NCI-H1930 (cell line): ENCODE data around the gene TP53TG5.

ENCODE experiments used
- DNase-seq, 2 experiments: peaks; one replicate each; lab custom pipeline; 2025; lab: John Stamatoyannopoulos, UW

TP53TG5 gene

GRCh38 chr20:45346291-45346718, 31.8 kb downstream of the TP53TG5 start:
- no peak for DNase-seq

DNA sequence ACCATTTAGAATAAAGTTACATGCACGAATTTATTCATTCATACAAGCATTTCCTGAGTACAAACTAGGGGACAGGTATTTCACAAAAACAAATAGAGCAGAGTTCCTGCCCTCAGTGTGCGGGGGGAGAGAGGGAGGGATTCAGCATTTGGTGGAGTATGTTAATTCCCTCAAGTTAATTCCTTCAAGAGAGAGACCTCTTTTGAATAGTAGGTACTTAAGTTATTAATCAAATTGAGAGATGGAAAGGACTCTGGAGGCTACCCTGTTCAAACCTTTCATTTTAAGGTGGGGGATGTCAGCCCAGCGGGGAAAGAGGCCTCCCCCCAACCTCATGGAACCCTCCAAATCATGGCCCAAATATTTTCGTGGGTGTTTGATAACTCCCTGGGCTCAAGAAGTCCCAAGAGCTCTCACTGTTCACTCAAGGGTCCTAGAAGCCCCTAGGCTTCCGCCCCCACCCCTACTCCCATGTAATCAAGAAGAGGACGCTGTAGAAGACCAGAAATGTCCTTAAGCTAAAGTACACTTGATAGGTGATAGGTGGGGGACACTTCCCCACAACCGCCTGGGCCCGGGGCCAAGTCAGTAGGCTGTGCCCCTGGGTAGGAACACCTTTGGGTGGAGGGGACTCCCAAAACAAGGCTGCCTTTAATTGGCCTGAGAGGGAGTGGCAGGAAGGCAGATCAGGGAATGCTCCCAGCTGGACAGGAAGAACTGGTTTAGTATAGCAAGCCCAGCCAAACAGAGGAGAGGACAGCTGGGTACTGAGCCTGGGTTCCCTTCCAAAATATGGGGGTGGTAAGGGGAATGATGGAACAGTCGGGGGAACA, 32.8 kb downstream of the TP53TG5 start:
- DNase-seq: no peak

GRCh38 chr20:45344168-45344860, 33.8 kb downstream of the TP53TG5 start:
- DNase-seq: no peak

- no peak for DNase-seq
These were observed 34.5 kb downstream of the TP53TG5 start for GRCh38 chr20:45343532-45344167.

DNA sequence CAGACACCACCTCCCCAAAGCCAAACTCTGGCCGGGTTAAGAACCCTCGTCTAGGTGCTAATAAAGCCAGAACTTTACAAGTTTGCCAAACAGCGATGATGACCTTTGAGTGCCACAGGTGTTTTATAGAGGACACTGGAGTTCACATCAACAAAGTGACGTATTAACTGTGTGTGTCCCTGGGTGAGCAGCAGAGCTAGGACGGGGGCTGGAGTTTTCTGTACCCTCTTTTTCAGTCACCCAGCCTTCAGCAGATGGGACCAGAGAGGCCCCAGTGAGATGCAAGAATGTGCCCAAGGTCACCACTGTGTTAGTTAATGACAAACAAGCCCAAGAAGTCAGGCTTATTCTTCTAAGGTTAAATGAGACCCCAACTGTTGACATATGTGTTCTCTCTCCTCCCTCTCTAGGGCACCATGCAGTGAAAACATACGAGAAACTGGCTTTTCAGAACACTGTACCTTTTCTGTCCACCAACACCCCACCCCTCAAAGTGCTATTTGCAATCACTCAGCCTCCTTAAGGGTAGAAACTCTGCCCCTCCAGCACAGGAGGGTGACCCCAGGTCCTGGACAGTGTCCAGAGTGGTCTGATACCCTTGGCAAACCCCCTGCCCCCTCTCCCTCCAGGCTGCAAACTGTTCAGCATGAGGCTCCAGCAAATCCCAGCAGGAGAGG, 35.1 kb downstream of the TP53TG5 start:
- DNase-seq: no peak

DNA sequence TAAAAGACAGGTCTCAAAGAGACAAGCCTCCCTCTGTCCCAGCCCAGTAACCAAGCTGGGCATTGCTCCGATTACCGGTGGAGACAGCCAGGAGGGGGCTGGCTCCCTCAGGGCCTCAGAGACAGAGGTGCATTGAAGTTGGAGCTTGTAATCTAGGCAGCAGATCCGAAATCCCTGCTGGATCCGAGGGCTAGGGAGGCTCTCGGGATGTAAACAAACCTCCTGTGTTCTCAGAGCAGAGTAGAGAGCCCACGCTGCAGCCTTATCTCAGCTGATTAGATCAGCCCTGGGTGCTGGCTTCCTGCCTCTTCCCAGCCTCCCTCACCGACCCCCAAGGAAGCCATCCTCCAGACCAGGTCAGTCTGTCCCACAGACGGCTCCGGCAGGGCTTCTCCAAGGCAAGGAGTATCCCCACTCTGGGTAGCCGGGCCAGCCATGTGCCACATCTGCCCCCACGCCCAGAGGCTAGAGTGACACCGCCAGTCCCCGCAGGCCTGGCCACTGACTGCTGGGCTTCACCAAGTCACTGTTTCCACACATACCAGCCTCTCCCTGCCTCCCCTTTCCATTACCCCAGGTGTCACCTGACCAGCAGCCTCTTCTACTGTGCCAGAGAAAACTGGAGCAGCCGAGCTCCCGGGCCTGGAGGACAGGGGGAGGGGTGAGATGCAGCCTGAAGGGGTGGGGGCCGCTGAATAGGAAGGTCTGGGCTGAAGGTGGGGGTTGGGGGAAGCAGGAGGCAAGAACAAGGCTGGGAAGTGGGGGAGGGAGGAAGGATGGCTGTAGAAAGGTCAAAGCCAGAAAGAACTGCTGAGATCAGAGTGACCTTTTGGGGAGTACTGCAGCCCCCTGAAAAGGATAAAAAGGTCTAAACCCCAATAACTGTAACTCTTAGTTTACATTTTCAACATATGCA, 35.9 kb downstream of the TP53TG5 start:
- no peak for DNase-seq

GRCh38 chr20:45341579-45341938, 36.6 kb downstream of the TP53TG5 start:
- DNase-seq: no peak

DNA sequence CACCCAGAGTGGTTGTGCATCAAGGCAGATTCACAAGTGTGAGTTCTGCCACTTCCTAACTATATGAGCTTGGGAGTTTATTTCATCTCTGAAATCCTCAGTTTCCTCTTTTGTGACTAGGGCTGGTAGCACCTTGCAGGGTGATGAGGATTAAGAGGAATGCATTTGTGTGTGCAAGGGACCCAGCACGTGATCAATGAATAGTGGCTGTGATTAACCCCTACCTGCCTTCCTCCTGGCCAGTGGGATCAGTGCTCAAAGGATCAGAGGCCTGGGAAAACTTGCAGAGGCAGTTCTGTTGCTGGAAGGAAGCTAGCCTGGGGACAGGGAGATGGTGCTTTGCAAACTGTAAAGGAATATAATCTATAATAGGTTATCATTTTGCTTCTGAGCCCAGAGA, 37.2 kb downstream of the TP53TG5 start:
- no peak for DNase-seq

GRCh38 chr20:45340236-45340847, 37.8 kb downstream of the TP53TG5 start:
- no peak for DNase-seq

DNA sequence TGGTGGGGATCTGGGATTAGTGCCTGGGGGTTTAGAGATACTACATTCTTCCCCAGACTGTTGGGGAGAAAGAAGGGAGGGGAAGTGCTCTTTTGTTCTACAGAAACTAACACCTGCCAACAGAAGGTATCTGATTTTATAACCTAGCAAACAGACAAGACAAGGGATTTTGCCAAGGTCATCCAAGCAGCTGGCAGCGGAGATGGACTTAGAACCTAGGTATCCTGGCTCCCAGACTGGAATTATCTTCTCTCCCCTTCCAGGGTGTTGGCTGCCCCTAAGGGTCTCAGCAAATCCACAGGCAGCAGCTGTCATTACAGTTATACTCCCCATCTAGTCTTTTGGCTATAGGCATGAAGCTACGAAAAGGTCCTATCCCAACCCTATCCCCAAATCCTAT, 38.3 kb downstream of the TP53TG5 start:
- DNase-seq: no peak

DNA sequence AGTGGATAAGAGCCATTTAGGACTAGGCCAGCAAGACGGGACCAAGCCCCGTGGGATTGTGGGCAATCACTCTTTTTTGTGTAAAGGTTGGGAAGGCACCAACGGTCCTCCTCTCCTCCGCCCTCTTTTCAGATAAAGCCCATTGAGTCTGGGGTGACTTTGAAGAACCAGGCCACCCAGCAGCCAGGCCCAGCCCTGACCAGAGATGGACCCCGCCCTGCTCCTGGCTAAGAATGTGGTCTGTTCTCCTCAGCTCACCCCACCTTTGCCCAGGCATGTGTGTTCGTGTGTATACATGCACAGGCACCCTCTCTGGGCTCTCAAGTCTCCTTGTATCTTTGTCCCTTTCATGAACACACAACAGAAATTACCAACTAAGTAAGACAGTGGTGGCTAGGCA, 39.0 kb downstream of the TP53TG5 start:
- DNase-seq: no peak

DNA sequence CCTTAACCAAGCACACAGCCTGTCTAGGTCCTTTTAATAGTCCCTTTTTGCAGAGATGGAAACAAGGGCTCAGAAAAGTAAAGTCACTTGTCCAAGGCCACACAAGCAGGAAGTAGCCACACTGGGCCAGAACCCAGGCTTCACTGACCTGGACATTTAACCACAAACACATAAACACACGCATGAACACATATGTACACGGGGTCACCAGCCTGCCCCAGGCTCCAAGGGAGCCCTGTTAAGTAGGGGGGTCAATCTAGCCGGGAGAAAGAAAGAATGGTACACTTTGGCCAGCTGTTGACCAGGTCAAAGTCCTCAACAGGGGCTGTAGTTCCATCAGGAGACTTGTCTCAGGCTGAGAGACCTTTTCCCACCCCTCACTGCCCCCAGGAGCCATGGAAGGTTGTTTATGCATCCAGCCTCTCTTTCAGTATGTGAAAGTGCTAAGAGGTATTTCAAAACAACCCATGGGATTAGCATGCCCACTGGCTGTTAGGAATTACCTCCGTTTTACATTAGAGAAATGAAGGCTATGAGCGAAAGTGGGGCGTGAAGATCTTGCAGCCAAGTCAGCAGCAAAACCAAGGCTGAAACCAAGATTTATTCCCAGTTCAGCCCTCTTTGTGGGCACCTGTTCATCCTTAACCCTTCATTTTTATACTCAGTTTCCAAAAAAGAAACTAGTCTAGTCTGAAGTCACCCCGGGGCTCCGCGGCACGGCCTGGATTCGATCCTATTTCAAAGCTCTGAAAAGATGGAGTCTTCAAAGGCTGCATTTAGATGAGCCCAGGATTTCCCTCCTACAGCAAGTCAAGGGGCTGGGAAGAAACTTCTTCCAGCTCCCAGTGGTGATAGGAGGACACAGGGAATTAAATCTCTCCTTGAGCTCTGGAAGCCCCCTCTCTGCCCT, 39.7 kb downstream of the TP53TG5 start:
- DNase-seq: no peak

- no peak for DNase-seq
These were observed 40.6 kb downstream of the TP53TG5 start for GRCh38 chr20:45337367-45338120.

DNA sequence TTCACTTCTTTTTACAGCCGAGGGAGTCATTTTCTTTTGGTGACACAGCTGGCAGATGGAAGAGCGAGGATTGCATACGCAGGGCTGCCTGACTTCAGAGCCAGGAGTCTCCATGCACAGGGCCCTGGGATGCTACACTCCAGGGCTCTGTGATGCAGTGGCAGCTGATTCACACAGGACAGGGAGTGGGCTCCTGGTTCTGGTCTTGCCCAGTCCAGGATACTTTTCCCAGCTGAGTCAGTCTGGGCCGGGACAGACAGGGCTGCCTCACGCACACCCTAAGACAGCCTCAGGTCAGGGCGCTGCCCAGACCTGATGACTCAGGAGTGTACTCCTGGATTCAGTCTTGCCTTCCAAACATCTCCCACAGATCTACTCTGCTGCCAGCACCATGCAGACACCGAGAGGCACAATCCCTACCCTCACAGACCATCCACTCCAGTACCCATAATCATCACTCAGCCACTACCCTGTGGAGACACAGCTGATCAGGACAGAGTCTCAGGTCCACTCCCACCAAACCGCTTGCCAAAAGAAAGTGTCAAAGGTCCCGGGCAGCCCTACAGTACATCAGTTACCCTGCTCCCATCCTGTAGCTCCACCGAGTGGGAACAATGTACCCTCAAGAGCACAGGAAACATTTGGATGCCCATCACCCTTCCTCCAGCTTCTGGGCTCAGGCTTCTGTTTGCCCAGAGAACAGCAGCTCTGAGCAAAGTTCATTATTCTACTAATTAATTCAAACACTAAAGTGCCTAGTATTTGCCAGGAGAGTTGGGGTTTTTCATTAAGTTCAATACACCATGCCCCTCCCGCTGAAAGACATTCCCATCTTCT, 41.4 kb downstream of the TP53TG5 start:
- DNase-seq: no peak

GRCh38 chr20:45330476-45330875, 47.6 kb downstream of the TP53TG5 start:
- no peak for DNase-seq

DNA sequence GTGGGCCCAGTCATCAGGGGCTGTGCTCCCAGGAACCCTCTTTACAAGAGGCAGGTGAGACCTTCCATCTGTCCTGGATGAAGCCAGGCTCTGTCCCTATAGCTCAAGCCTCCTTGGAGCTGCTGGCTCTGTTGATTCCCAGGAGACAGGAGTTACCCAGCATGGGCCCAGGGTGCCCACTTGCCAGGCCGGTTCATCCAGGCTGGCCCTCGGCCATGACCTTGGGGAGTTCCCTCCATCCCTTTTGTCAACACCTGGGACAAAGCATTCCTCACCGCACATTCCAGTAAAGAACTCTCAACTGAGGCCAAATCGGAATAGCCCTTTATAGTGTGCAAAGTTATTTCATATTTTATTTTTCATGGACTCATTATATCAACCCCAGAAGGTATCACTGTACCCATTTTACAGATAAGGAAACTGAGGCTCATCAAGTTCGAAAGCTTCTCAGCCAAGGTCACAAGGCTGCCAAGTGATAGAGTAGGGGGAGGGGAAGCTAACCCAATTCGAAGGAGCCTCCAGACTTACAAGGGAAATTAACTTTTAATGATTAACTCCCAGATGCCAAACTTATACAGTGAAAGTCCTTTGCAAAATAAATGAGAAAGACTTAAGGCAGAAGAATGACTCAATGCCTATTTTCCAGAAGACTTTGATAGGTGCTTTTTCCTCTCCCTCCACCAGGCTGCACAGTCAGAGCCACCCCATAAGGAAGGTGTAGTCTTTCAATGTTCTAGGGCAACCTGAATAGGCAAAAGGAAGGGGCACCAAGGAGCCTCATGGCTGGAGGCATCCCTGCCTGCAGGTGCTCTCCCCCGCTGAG, 48.4 kb downstream of the TP53TG5 start:
- no peak for DNase-seq

DNA sequence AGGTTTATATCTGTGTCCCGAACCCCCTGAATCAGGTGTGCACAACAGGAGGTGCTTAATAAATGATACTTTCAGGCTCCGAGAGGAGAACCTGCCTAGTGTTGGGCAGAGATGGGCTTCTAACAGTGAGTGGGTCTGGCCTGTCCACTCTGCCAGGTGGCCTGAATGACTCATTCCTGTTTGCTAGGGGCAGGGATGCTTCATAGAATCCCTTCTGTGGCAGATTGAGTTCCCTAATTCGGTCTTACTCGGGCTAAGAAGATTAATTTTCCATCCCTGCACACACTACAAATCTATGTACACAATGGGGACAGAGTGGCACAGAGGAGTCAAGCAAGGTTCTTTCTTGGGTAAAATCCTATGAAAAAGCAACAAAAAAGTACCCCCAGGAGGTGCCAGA, 49.7 kb downstream of the TP53TG5 start:
- DNase-seq: no peak
